D721Med (cell line): ENCODE data around the gene LSS.

Source experiments
- DNase-seq: peaks from one replicate; pipeline ENCODE4 v3.0.0; 2011; ENCODE audit warnings: low spot score; ENCODE audit not compliant: insufficient read length
- FAIRE-seq: peaks from 2 replicates; lab custom pipeline; 2011; peaks lifted over from hg19 to GRCh38; lab: Jason Lieb, UNC
- CTCF ChIP-seq: IDR thresholded peaks from 2 replicates; pipeline ENCODE4 v1.5.1; 2012; ENCODE audit warnings: mild to moderate bottlenecking, control low read depth; ENCODE audit not compliant: insufficient read depth; ENCODE audit errors: missing control alignments

Gene LSS

DNA sequence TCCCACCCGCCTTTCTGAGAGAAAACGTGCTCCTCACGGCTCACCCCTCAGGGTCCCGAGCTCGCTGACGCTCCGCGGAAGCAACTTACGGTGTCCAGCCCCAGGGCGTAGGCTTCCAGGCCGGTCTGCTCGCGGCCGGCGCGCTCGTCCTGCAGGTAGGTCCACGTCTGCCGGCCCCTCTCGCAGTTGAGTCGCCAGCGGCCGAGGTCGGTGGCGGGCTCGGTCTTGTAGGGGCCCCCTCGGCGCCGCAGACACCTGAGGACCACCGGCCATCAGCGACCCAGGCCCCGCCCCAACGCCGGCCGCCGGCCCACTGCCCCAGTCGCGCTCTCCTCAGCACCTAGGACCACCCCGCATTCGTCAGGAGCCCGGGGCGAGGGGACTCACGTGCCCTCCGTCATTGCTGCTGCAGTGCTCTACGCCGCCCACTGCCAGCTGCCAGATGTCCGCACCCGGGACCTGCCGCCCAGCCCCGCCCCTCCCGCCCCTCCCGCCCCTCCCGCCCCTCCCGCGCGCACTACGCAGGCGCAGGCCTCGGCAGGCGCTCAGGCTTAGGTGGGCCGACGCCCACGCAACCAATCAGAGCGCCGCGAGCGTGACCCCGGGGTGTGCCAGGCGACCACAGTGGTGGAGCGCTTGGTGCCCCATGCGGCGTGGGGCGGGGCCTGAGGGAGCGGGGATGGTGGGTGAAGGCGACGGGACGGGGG, at the start of gene LSS:
Gene LSS (minus strand): TSS at position 430 of the 707 bp plus-strand sequence. CDS start 29 bp downstream, at position 401.
- FAIRE-seq, result no peak

DNA sequence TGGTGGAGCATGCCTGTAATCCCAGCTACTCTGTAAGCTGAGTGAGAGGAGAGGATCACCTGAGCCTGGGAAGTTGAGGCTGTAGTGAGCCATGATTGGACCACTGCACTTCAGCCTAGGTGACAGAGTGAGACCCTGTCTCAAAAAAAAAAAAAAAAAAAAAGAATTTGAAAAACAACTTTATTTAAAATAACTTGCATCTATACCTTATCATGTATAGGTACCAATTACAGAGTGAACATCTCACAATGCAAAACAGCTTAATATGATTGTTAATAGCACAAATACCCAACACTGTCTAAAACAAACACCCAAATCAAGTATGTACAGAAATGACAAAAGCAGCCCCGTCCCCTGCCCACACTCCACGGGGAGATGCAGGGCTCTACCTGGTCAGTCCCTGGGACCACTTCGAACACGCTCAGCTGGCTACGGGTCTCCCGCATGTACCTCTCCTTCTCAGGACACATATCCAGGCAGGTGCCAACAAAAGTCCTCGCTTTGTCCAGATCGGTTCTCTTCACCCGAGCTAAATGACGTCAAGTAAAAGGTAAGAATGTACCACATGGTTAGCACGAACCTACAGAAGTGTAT, 46.3 kb upstream of the LSS start:
- DNase-seq, result no peak
- no peak for FAIRE-seq
- no peak for TF ChIP-seq CTCF

More for the DNA sequence above, at the start of gene LSS:
- peak; percentile 96 for DNase-seq
- no peak for TF ChIP-seq CTCF

- DNase-seq (no peak), FAIRE-seq (no peak)
- TF ChIP-seq CTCF, result no peak
Measured at GRCh38 chr21:46273341-46273740, 44.8 kb upstream of the LSS start.

- no peak for FAIRE-seq
- no peak for TF ChIP-seq CTCF
- DNase-seq, result no peak
Measured at GRCh38 chr21:46269466-46269865, 40.9 kb upstream of the LSS start.

DNA sequence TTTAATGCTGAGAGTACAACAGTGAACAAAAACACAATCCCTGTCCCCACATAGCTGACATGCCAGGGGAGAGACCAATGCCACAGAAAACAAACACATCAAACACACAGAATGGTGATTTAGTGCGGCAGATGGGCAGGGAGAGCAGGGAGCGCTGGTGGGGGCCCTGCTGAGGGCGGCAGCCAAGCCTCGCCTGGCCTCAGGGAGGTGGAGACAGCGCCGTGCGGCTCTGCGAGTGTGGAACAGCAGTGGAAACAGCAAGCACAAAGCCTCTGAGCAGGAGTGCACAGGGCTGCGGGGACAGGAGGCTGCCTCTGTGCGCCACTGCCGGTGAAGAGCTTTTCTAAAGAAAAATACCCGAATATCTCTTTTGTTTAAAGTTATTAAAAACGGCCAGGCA, 39.8 kb upstream of the LSS start:
- no peak for DNase-seq
- TF ChIP-seq CTCF, result no peak
- FAIRE-seq, result no peak

DNA sequence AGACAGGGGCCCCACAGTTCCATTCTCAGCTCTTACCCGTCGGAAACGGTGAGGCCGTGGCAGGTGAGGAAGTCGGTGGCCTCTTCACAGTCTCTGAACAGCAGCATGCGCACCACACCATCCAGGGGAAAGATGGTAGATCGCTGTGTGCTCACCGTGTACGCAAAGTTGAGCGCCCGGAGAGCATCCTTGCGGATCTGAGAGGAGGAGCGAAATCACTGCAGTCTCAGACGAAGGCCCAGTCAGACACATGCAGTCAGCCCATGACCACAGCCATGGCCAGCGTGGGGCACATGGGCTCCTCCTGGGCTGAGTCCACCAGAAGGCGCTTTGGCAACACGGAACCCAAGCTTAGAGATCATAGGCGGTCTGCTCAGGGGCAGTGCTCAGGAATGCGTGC, 38.4 kb upstream of the LSS start:
- no peak for TF ChIP-seq CTCF
- DNase-seq, result no peak
- FAIRE-seq, result no peak

GRCh38 chr21:46265736-46266525, 37.4 kb upstream of the LSS start:
- FAIRE-seq (no peak), DNase-seq (no peak)
- no peak for TF ChIP-seq CTCF
